Suprapubic skin (tissue), 3 donors: ENCODE measurements around the gene MDH1.

Experiments used
- POLR2A ChIP-seq, 2 donors: fragments of 450-650 bp; IDR thresholded peaks; one replicate each; pipeline ENCODE4 v1.6.1; 2017; ENCODE audit warnings: antibody characterized with exemption in 2 of 2, mild to moderate bottlenecking in 2 of 2, moderate library complexity in 2 of 2
- TF ChIP-seq, protein P1 (sequence below), 2 donors: fragments of 200-600 bp in 1 of 2; fragments of 450-650 bp in 1 of 2; sonication (generic) in 1 of 2; IDR thresholded peaks; one replicate each; pipeline ENCODE4 v1.5.1; 2016 to 2019; ENCODE audit warnings: antibody characterized with exemption in 2 of 2, mild to moderate bottlenecking in 1 of 2, moderate library complexity in 1 of 2

DNA sequence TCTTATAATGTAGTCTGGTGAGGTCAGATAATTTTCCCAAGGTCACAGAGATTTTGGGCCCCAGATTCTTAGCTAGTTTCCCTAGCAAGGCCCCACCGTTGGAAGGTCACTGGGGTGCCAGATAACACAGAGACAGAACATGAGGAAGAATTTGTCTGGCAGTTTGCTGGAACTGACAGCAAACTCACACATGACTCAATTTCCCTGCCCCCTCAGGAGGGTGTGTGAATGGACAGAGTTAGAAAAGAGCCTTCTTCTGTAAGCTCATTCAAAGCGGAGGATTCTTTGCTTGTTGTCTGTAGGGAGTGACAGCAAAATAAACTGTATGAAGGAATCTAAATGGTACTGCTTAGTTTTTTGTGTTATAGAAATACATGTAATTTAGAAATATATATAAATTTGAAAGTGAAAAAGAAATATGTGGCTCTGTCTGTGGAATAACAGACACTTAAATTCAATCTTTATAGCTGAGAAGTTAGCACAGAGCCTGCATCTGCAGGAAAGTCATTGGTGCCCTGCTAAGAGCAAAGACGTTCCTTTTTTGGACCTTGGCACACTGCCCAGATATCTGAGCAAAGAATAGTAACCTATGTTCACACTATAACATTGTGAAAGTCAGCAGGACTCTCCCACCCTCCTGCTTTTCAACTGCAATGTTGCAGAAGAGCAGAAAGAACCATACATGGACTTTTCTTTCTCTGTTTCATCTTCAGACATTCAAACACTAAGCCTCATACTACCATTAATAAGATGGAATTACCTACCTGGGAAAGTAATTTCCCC, 2.1 kb downstream of the MDH1 start:
- TF ChIP-seq, protein P1, sequence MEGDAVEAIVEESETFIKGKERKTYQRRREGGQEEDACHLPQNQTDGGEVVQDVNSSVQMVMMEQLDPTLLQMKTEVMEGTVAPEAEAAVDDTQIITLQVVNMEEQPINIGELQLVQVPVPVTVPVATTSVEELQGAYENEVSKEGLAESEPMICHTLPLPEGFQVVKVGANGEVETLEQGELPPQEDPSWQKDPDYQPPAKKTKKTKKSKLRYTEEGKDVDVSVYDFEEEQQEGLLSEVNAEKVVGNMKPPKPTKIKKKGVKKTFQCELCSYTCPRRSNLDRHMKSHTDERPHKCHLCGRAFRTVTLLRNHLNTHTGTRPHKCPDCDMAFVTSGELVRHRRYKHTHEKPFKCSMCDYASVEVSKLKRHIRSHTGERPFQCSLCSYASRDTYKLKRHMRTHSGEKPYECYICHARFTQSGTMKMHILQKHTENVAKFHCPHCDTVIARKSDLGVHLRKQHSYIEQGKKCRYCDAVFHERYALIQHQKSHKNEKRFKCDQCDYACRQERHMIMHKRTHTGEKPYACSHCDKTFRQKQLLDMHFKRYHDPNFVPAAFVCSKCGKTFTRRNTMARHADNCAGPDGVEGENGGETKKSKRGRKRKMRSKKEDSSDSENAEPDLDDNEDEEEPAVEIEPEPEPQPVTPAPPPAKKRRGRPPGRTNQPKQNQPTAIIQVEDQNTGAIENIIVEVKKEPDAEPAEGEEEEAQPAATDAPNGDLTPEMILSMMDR (IDR thresholded peaks at IDR 0.05) = no peak
- no peak for TF ChIP-seq POLR2A (IDR thresholded peaks at IDR 0.05)
